ENCODE data around the gene FRAS1.

DNA sequence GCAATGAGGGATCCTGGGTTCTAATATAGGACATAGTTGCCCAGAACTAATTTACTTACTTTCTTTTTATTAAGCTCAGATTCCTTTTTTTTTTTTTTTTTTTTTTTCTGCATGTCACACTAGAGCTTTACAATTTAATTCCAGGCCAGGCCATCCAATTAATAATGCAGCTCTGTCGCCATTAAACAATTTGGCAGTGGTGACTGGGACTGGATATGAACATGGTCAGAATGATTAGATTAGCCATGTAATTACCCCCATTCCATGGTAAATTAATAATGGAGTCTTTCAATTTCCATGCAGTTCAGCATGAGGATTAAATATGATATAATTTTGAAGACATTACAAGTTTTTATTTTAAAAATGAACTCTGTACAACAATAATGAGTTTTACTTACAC, 267.5 kb downstream of the FRAS1 start:
- TF ChIP-seq, protein P1, sequence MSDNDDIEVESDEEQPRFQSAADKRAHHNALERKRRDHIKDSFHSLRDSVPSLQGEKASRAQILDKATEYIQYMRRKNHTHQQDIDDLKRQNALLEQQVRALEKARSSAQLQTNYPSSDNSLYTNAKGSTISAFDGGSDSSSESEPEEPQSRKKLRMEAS (CRISPR knock-in tag; IDR thresholded peaks at IDR 0.05), result no peak
- TF ChIP-seq FOXK1 (CRISPR knock-in tag; IDR thresholded peaks at IDR 0.05) (no peak), ESRRA (CRISPR knock-in tag; IDR thresholded peaks at IDR 0.05; ENCODE audit: borderline replicate concordance) (no peak), ZNF138 (CRISPR knock-in tag; conservative IDR thresholded peaks at IDR 0.05) (no peak), GTF2I (CRISPR knock-in tag; conservative IDR thresholded peaks at IDR 0.05) (no peak)
- TF ChIP-seq, protein P2, sequence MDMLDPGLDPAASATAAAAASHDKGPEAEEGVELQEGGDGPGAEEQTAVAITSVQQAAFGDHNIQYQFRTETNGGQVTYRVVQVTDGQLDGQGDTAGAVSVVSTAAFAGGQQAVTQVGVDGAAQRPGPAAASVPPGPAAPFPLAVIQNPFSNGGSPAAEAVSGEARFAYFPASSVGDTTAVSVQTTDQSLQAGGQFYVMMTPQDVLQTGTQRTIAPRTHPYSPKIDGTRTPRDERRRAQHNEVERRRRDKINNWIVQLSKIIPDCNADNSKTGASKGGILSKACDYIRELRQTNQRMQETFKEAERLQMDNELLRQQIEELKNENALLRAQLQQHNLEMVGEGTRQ (CRISPR knock-in tag; IDR thresholded peaks at IDR 0.05), result no peak
- TF ChIP-seq, protein P3, sequence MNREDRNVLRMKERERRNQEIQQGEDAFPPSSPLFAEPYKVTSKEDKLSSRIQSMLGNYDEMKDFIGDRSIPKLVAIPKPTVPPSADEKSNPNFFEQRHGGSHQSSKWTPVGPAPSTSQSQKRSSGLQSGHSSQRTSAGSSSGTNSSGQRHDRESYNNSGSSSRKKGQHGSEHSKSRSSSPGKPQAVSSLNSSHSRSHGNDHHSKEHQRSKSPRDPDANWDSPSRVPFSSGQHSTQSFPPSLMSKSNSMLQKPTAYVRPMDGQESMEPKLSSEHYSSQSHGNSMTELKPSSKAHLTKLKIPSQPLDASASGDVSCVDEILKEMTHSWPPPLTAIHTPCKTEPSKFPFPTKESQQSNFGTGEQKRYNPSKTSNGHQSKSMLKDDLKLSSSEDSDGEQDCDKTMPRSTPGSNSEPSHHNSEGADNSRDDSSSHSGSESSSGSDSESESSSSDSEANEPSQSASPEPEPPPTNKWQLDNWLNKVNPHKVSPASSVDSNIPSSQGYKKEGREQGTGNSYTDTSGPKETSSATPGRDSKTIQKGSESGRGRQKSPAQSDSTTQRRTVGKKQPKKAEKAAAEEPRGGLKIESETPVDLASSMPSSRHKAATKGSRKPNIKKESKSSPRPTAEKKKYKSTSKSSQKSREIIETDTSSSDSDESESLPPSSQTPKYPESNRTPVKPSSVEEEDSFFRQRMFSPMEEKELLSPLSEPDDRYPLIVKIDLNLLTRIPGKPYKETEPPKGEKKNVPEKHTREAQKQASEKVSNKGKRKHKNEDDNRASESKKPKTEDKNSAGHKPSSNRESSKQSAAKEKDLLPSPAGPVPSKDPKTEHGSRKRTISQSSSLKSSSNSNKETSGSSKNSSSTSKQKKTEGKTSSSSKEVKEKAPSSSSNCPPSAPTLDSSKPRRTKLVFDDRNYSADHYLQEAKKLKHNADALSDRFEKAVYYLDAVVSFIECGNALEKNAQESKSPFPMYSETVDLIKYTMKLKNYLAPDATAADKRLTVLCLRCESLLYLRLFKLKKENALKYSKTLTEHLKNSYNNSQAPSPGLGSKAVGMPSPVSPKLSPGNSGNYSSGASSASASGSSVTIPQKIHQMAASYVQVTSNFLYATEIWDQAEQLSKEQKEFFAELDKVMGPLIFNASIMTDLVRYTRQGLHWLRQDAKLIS (CRISPR knock-in tag; IDR thresholded peaks at IDR 0.05; ENCODE audit: borderline replicate concordance), result no peak
- TF ChIP-seq, protein P4, sequence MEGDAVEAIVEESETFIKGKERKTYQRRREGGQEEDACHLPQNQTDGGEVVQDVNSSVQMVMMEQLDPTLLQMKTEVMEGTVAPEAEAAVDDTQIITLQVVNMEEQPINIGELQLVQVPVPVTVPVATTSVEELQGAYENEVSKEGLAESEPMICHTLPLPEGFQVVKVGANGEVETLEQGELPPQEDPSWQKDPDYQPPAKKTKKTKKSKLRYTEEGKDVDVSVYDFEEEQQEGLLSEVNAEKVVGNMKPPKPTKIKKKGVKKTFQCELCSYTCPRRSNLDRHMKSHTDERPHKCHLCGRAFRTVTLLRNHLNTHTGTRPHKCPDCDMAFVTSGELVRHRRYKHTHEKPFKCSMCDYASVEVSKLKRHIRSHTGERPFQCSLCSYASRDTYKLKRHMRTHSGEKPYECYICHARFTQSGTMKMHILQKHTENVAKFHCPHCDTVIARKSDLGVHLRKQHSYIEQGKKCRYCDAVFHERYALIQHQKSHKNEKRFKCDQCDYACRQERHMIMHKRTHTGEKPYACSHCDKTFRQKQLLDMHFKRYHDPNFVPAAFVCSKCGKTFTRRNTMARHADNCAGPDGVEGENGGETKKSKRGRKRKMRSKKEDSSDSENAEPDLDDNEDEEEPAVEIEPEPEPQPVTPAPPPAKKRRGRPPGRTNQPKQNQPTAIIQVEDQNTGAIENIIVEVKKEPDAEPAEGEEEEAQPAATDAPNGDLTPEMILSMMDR (IDR thresholded peaks at IDR 0.05), result no peak
- TF ChIP-seq, protein P5, sequence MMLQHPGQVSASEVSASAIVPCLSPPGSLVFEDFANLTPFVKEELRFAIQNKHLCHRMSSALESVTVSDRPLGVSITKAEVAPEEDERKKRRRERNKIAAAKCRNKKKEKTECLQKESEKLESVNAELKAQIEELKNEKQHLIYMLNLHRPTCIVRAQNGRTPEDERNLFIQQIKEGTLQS (CRISPR knock-in tag; conservative IDR thresholded peaks at IDR 0.05), result no peak
- TF ChIP-seq, protein P6, sequence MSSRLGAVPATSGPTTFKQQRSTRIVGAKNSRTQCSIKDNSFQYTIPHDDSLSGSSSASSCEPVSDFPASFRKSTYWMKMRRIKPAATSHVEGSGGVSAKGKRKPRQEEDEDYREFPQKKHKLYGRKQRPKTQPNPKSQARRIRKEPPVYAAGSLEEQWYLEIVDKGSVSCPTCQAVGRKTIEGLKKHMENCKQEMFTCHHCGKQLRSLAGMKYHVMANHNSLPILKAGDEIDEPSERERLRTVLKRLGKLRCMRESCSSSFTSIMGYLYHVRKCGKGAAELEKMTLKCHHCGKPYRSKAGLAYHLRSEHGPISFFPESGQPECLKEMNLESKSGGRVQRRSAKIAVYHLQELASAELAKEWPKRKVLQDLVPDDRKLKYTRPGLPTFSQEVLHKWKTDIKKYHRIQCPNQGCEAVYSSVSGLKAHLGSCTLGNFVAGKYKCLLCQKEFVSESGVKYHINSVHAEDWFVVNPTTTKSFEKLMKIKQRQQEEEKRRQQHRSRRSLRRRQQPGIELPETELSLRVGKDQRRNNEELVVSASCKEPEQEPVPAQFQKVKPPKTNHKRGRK (CRISPR knock-in tag; IDR thresholded peaks at IDR 0.05; ENCODE audit: borderline replicate concordance), result no peak

All from WTC11 (cell line).